IMR-90 (cell line): Measurements from ENCODE around the gene MCTP1. TPM values are rescaled to one million over a fixed set of nuclear protein-coding genes. Genes with fewer than 3 reads are reported as not detected.

Source experiments
- ATAC-seq: fragments of 200-7000 bp; cut with Tn5 transposase; 2 replicates; pipeline ENCODE4 v1.9.1; 2020; ENCODE audit warnings: low read depth, mild to moderate bottlenecking, moderate library complexity
- BruUV-seq: library from RNA; stranded (reverse); fragments of 400-500 nt; replicated peaks from 2 replicates; lab custom pipeline; 2021; lab: Mats Ljungman, UMichigan
- CTCF ChIA-PET: fragments of 300-600 bp; formaldehyde crosslinking; extraction: SDS; loops from one replicate; lab custom pipeline; 2021; ENCODE audit warnings: antibody characterized with exemption; lab: Yijun Ruan, JAX
- POLR2A ChIA-PET: fragments of 300-600 bp; sonication (Branson Sonifier 250); formaldehyde crosslinking; loops from one replicate; lab custom pipeline; 2022; ENCODE audit warnings: antibody characterized with exemption; ENCODE audit not compliant: unreplicated experiment; lab: Charles Lee
- DNase-seq: peaks from one replicate; pipeline ENCODE4 v3.0.0; 2013
- H2AFZ ChIP-seq: replicated peaks from 2 replicates; pipeline ENCODE3; 2013; ENCODE audit warnings: low read length, mild to moderate bottlenecking; ENCODE audit not compliant: poor library complexity
- H2AK5ac ChIP-seq: 2 replicates; pipeline ENCODE4 v1.6.1; 2013; ENCODE audit warnings: low read depth, low read length, inconsistent platforms
- H2AK9ac ChIP-seq: replicated peaks from 2 replicates; pipeline ENCODE3; 2013; ENCODE audit warnings: mild to moderate bottlenecking, low read depth, low read length, moderate library complexity; ENCODE audit not compliant: poor library complexity
- H2BK120ac ChIP-seq: 2 replicates; pipeline ENCODE4 v1.6.1; 2013; ENCODE audit warnings: low read depth, low read length, inconsistent platforms
- H2BK15ac ChIP-seq: 3 replicates; pipeline ENCODE4 v1.6.1; 2013; ENCODE audit warnings: low read depth, low read length, inconsistent platforms
- H2BK20ac ChIP-seq: 2 replicates; pipeline ENCODE4 v1.6.1; 2013; ENCODE audit warnings: low read depth, mild to moderate bottlenecking, inconsistent platforms, low read length, moderate library complexity
- H2BK5ac ChIP-seq: 2 replicates; pipeline ENCODE4 v1.6.1; 2013; ENCODE audit warnings: mild to moderate bottlenecking, low read depth, low read length, inconsistent platforms; ENCODE audit not compliant: poor library complexity, severe bottlenecking
- H3K14ac ChIP-seq: replicated peaks from 2 replicates; pipeline ENCODE4 v1.6.1; 2013; ENCODE audit warnings: low read depth, low read length, inconsistent platforms
- H3K18ac ChIP-seq: 2 replicates; pipeline ENCODE4 v1.6.1; 2013; ENCODE audit warnings: low read depth, low read length, control low read depth
- H3K23ac ChIP-seq: 2 replicates; pipeline ENCODE4 v1.6.1; 2013; ENCODE audit warnings: low read depth, low read length, inconsistent platforms
- H3K27ac ChIP-seq: 2 replicates; pipeline ENCODE4 v1.5.1; 2013; ENCODE audit warnings: mild to moderate bottlenecking, control low read depth, low read length; ENCODE audit not compliant: insufficient read depth
- H3K27me3 ChIP-seq: 2 replicates; pipeline ENCODE4 v1.6.1; 2013; ENCODE audit warnings: low read length; ENCODE audit not compliant: control insufficient read depth, insufficient read depth
- H3K36me3 ChIP-seq: 2 replicates; pipeline ENCODE4 v1.6.1; 2013; ENCODE audit warnings: low read length, mixed read lengths; ENCODE audit not compliant: control insufficient read depth, insufficient read depth
- H3K4ac ChIP-seq: 2 replicates; pipeline ENCODE4 v1.6.1; 2013; ENCODE audit warnings: low read depth, low read length, inconsistent platforms
- H3K4me1 ChIP-seq: 2 replicates; pipeline ENCODE4 v1.6.1; 2013; ENCODE audit warnings: low read length, mixed read lengths; ENCODE audit not compliant: control insufficient read depth, insufficient read depth
- H3K4me2 ChIP-seq: 2 replicates; pipeline ENCODE4 v1.6.1; 2013; ENCODE audit warnings: low read depth, mild to moderate bottlenecking, control low read depth, low read length, moderate library complexity
- H3K4me3 ChIP-seq: 2 replicates; pipeline ENCODE4 v1.5.1; 2013; ENCODE audit warnings: low read depth, mild to moderate bottlenecking, control low read depth, low read length, moderate library complexity; ENCODE audit not compliant: insufficient read depth
- H3K56ac ChIP-seq: 2 replicates; pipeline ENCODE4 v1.6.1; 2013; ENCODE audit warnings: low read length, inconsistent platforms; ENCODE audit not compliant: insufficient read depth; ENCODE audit errors: extremely low read depth
- H3K79me1 ChIP-seq, 2 experiments: 2 replicates each; pipeline ENCODE4 v1.6.1; 2013; ENCODE audit warnings: low read length in 2 of 2, inconsistent platforms in 1 of 2, low read depth in 1 of 2
- H3K9ac ChIP-seq: 2 replicates; pipeline ENCODE4 v1.6.1; 2013; ENCODE audit warnings: low read depth, low read length, control low read depth
- H3K9me1 ChIP-seq: 2 replicates; pipeline ENCODE4 v1.6.1; 2013; ENCODE audit warnings: low read length, inconsistent platforms; ENCODE audit not compliant: insufficient read depth
- H3K9me3 ChIP-seq: 2 replicates; pipeline ENCODE4 v1.6.1; 2013; ENCODE audit warnings: low read length; ENCODE audit not compliant: control insufficient read depth, insufficient read depth
- H4K20me1 ChIP-seq: 2 replicates; pipeline ENCODE4 v1.6.1; 2013; ENCODE audit warnings: low read length, inconsistent platforms; ENCODE audit not compliant: insufficient read depth
- H4K5ac ChIP-seq: 2 replicates; pipeline ENCODE4 v1.6.1; 2013; ENCODE audit warnings: mild to moderate bottlenecking, low read depth, low read length, control low read depth
- H4K8ac ChIP-seq, 2 experiments: 2 replicates each; pipeline ENCODE4 v1.6.1; 2013; ENCODE audit warnings: low read depth in 2 of 2, low read length in 2 of 2, control low read depth in 1 of 2, inconsistent platforms in 1 of 2
- H4K91ac ChIP-seq: 2 replicates; pipeline ENCODE4 v1.6.1; 2013; ENCODE audit warnings: low read depth, low read length, inconsistent platforms; ENCODE audit not compliant: insufficient read depth
- BHLHE40 ChIP-seq: fragments of 150-350 bp; IDR thresholded peaks from 2 replicates; pipeline ENCODE4 v1.6.1; 2016; ENCODE audit warnings: mild to moderate bottlenecking, low read depth, low read length
- POLR2A ChIP-seq: IDR thresholded peaks from 2 replicates; pipeline ENCODE4 v1.6.1; 2012; ENCODE audit warnings: mild to moderate bottlenecking, low read depth, low read length
- SMC3 ChIP-seq: fragments of 150-350 bp; IDR thresholded peaks from 2 replicates; pipeline ENCODE4 v1.6.1; 2016; ENCODE audit warnings: low read depth, mild to moderate bottlenecking, antibody characterized with exemption, low read length, moderate library complexity
- WGBS, 2 experiments: methylation state at CpG; one replicate each; pipeline versions ENCODE4 v1.1.5 to v1.1.7; 2013; ENCODE audit warnings: missing lambda C conversion rate in 2 of 2; ENCODE audit not compliant: insufficient read length in 1 of 2; ENCODE audit errors: extremely low coverage in 2 of 2; 5-methylcytosine and 5-hydroxymethylcytosine counted together
- dilution Hi-C: fragments of 300-500 bp; cut with HindIII; formaldehyde crosslinking; loops from one replicate; pipeline ENCODE4 v1.14.3; 2018; ENCODE audit warnings: low sequenced_read_pairs; ENCODE audit not compliant: unreplicated experiment
- in situ Hi-C: fragments of 300-500 bp; cut with MboI; formaldehyde crosslinking; loops from 3 replicates; pipeline ENCODE4 v1.14.3; 2019; ENCODE audit warnings: low sequenced_read_pairs, inconsistent platforms, mixed read lengths
- intact Hi-C: fragments of 100-400 bp; cut with micrococcal nuclease; formaldehyde crosslinking; loops from 2 replicates; pipeline ENCODE4 v1.10.0; 2022
- polyA plus RNA-seq, 3 experiments: library from polyadenylated mRNA; depleted of rRNA; stranded (reverse); fragments of >200 nt; gene quantifications; 2 replicates each; pipeline ENCODE4 v1.2.3, GENCODE V29; 2012; ENCODE audit warnings: low replicate concordance in 1 of 3
- total RNA-seq: library from RNA; depleted of rRNA; stranded (reverse); fragments of >200 nt; gene quantifications from 2 replicates; pipeline ENCODE4 v1.2.3, GENCODE V29; 2012

The MCTP1 gene
- total and polyA plus RNA-seq, 2 of the 4 experiments (the other 2 are of a cell fraction) = 0.21 TPM; not detected in 1

- Histone ChIP-seq H3K27ac (no peak overlapping the region), H3K4me2 (no peak overlapping the region), H3K27me3 (no peaks in the 10 kb centered on the region), H2AK5ac (no peak overlapping the region), H3K9me3 (no peaks in the 10 kb centered on the region), H3K18ac (no peak overlapping the region), H2BK120ac (no peak overlapping the region), H3K79me1 (no peaks in the 10 kb centered on the region), H2AFZ (no peak overlapping the region), H4K91ac (no peak overlapping the region), H2BK20ac (no peak overlapping the region), H2AK9ac (no peak overlapping the region), H4K5ac (no peak overlapping the region), H4K8ac (no peak overlapping the region), H3K14ac (no peak overlapping the region), H3K56ac (no peak overlapping the region), H3K36me3 (no peaks in the 10 kb centered on the region), H4K20me1 (no peaks in the 10 kb centered on the region), H2BK5ac (no peak overlapping the region), H3K4me3 (no peak overlapping the region), H3K9me1 (no peaks in the 10 kb centered on the region), H3K9ac (no peak overlapping the region), H3K23ac (no peak overlapping the region), H3K4me1 (no peaks in the 10 kb centered on the region), H2BK15ac (no peak overlapping the region), H3K4ac (no peak overlapping the region)
- no TSS peak for BruUV-seq
- WGBS, 2 experiments = 20% methylated on average over 2 of the region's 13 CpGs; no CpG with 5 or more reads in 1 of the 2 experiments
- intact Hi-C loops = no loop called here
- in situ Hi-C loops = no loop called here
- no peak for DNase-seq
- dilution Hi-C loops = no loop called here
- CTCF ChIA-PET = no interaction called here
- no peak for TF ChIP-seq POLR2A
- TF ChIP-seq SMC3 = no peak
- no peak for TF ChIP-seq BHLHE40
- POLR2A ChIA-PET = no interaction called here
- no peak for ATAC-seq
Observed at GRCh38 chr5:94870511-94871183, 414.2 kb downstream of the MCTP1 start.
